K562 (cell line): ENCODE data around the gene TRIM31. TPM values are rescaled to one million over a fixed set of nuclear protein-coding genes. Genes with fewer than 3 reads are reported as not detected.

Source experiments
- BHLHE40 ChIP-seq: IDR thresholded peaks from 2 replicates; pipeline ENCODE4 v1.6.1; 2011; ENCODE audit warnings: low read length, improper control_type of control experiment
- KAT7 ChIP-seq: sonication (generic); formaldehyde crosslinking; IDR thresholded peaks from 2 replicates; pipeline ENCODE4 v1.8.0; 2022; ENCODE audit warnings: missing genetic modification reagents, mild to moderate bottlenecking, borderline replicate concordance
- MYC ChIP-seq, 2 experiments: fragments of 250-450 bp in 1 of 2; sonication (Bioruptor Pico) in 1 of 2; IDR thresholded peaks; 2 replicates each; pipeline versions ENCODE4 v1.5.1 to v1.6.1; 2012 to 2021; ENCODE audit warnings: low read depth in 2 of 2, borderline replicate concordance in 1 of 2, improper control_type of control experiment in 1 of 2, low read length in 1 of 2, mild to moderate bottlenecking in 1 of 2, moderate library complexity in 1 of 2
- SIN3A ChIP-seq, 2 experiments: fragments of 150-350 bp in 1 of 2; IDR thresholded peaks; 2 replicates each; pipeline ENCODE4 v1.6.1; 2011 to 2016; ENCODE audit warnings: borderline replicate concordance in 2 of 2, low read depth in 2 of 2, low read length in 2 of 2, mild to moderate bottlenecking in 2 of 2, moderate library complexity in 2 of 2; ENCODE audit not compliant: control insufficient read depth in 1 of 2
- SMAD3 ChIP-seq: fragments of 450-650 bp; formaldehyde crosslinking; conservative IDR thresholded peaks from 2 replicates; pipeline ENCODE4 v1.4.0; 2020; ENCODE audit warnings: mild to moderate bottlenecking
- SOX6 ChIP-seq: fragments of 450-650 bp; IDR thresholded peaks from 2 replicates; pipeline ENCODE4 v1.6.1; 2014; ENCODE audit warnings: mild to moderate bottlenecking
- U2AF2 ChIP-seq: fragments of 200-400 bp; formaldehyde crosslinking; optimal IDR thresholded peaks from 2 replicates; pipeline ENCODE3; 2017; ENCODE audit warnings: low read depth, mild to moderate bottlenecking, low read length
- ZBTB17 ChIP-seq: fragments of 450-650 bp; formaldehyde crosslinking; IDR thresholded peaks from 2 replicates; pipeline ENCODE4 v1.4.0; 2020; ENCODE audit warnings: mild to moderate bottlenecking
- ZNF239 ChIP-seq: fragments of 250-450 bp; sonication (Bioruptor Pico); IDR thresholded peaks from 2 replicates; pipeline ENCODE4 v1.4.0; 2020; ENCODE audit warnings: mild to moderate bottlenecking
- ZNF347 ChIP-seq: fragments of 450-650 bp; formaldehyde crosslinking; IDR thresholded peaks from 2 replicates; pipeline ENCODE4 v1.4.0; 2020; ENCODE audit warnings: low read depth, mild to moderate bottlenecking, moderate library complexity
- ZNF764 ChIP-seq: fragments of 250-450 bp; sonication (Bioruptor Pico); IDR thresholded peaks from 2 replicates; pipeline ENCODE4 v1.4.0; 2020; ENCODE audit warnings: low read depth, mild to moderate bottlenecking, moderate library complexity
- polyA plus RNA-seq, 8 experiments: library from polyadenylated mRNA; depleted of rRNA in 4 of 8; stranded (reverse) in 5 of 8; unstranded in 3 of 8; fragments of >200 nt; fragmentation: Nextera tagmentation in 2 of 8; fragmentation: Illumina TruSeq in 1 of 8; extraction: Ambion mirVana in 2 of 8; extraction: Trizol in 1 of 8; gene quantifications; 2 replicates each; pipeline versions ENCODE4 v1.2.1 to v1.2.3, GENCODE V29; 2011 to 2014; ENCODE audit warnings: inconsistent platforms in 1 of 8, missing spikeins in 1 of 8
- total RNA-seq, 7 experiments: library from RNA; depleted of rRNA in 6 of 7; stranded (reverse); fragments of >200 nt in 6 of 7; fragmentation: Illumina TruSeq in 2 of 7; extraction: Trizol in 2 of 7; gene quantifications; 2 replicates each; pipeline versions ENCODE4 v1.2.1 to v1.2.3, GENCODE V29; 2011 to 2021; ENCODE audit warnings: low replicate concordance in 1 of 7
- TF ChIP-seq, protein P1 (sequence below): fragments of 250-450 bp; sonication (Bioruptor Pico); IDR thresholded peaks from 2 replicates; pipeline ENCODE4 v1.5.0; 2021
- TF ChIP-seq, protein P2 (sequence below): fragments of 200-800 bp; sonication (Bioruptor generic); IDR thresholded peaks from 2 replicates; pipeline ENCODE4 v1.6.1; 2017; ENCODE audit warnings: missing genetic modification characterization, missing compliant biosample characterization
- TF ChIP-seq, protein P3 (sequence below): fragments of 450-650 bp; formaldehyde crosslinking; conservative IDR thresholded peaks from 2 replicates; pipeline ENCODE4 v1.4.0; 2022; ENCODE audit warnings: mild to moderate bottlenecking, missing genetic modification characterization
- TF ChIP-seq, protein P4 (sequence below): fragments of 450-650 bp; IDR thresholded peaks from 2 replicates; pipeline ENCODE4 v1.6.1; 2016; ENCODE audit warnings: missing biosample characterization, missing genetic modification characterization
- TF ChIP-seq, protein P5 (sequence below), 3 experiments: IDR thresholded peaks in 2 of 3; conservative IDR thresholded peaks in 1 of 3; 2 replicates each; pipeline ENCODE4 v1.5.1; 2011 to 2012; ENCODE audit warnings: low read length in 3 of 3, mild to moderate bottlenecking in 3 of 3, control low read depth in 2 of 3, improper control_type of control experiment in 1 of 3, inconsistent platforms in 1 of 3, low read depth in 1 of 3, mixed read lengths in 1 of 3, moderate library complexity in 1 of 3; ENCODE audit not compliant: insufficient read depth in 2 of 3
- TF ChIP-seq, protein P6 (sequence below): sonication (generic); formaldehyde crosslinking; IDR thresholded peaks from 2 replicates; pipeline ENCODE4 v1.8.0; 2022; ENCODE audit warnings: missing genetic modification reagents, mild to moderate bottlenecking, moderate library complexity, borderline replicate concordance

TRIM31 gene
- total and polyA plus RNA-seq, 9 of the 15 experiments (the other 6 are each of a cell fraction or from before 2014, with no cell fraction given) = not detected

DNA sequence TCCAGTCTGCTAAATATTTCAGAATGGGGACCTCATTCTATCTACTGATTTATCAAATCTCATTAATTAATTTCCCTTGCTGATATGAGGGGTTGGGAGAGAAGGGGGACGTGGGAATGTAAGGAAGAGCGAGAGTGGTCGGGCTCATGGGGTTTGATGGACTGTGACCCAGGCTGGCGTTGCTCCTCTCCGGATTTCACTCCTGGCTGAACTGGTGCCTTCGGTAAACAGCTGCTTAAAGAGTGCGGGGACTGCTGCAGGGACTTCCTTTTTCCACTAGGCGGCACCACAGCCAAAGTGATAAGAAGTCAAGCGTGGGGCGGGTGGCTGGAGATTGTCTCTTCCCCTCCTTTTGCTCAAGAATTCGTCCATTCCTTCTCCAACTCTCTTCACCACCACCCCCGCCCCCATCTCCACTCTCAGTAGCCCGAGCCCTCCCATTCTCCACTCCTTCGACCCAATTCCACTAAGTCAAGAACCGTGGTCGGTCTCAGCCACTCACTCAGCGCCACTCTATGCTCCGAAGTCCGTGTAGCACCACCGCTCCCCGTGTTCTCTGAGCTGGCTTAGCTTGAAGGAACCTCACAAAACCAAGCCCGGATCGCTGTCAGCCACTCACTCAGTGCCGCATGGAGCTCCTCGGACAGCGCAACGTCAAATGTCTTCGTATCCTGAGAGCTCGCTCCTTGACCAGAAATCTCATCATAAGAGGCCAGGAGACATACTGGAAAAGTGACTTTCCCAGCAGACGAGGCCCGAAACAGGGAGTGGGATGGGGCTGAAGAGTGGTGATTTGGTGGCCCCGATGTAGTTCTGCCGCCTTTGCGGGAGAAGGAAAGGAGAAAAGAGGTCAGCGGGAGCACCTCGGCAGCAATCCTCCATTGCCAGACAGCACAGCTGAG, 9.7 kb downstream of the TRIM31 start (continued):
- TF ChIP-seq, protein P1, sequence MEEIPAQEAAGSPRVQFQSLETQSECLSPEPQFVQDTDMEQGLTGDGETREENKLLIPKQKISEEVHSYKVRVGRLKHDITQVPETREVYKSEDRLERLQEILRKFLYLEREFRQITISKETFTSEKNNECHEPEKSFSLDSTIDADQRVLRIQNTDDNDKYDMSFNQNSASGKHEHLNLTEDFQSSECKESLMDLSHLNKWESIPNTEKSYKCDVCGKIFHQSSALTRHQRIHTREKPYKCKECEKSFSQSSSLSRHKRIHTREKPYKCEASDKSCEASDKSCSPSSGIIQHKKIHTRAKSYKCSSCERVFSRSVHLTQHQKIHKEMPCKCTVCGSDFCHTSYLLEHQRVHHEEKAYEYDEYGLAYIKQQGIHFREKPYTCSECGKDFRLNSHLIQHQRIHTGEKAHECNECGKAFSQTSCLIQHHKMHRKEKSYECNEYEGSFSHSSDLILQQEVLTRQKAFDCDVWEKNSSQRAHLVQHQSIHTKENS (CRISPR knock-in tag) = no peak
- TF ChIP-seq, protein P2, sequence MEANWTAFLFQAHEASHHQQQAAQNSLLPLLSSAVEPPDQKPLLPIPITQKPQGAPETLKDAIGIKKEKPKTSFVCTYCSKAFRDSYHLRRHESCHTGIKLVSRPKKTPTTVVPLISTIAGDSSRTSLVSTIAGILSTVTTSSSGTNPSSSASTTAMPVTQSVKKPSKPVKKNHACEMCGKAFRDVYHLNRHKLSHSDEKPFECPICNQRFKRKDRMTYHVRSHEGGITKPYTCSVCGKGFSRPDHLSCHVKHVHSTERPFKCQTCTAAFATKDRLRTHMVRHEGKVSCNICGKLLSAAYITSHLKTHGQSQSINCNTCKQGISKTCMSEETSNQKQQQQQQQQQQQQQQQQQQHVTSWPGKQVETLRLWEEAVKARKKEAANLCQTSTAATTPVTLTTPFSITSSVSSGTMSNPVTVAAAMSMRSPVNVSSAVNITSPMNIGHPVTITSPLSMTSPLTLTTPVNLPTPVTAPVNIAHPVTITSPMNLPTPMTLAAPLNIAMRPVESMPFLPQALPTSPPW (CRISPR knock-in tag) = peak; percentile 65; the same call in 1 of the 2 replicates
- TF ChIP-seq, protein P3, sequence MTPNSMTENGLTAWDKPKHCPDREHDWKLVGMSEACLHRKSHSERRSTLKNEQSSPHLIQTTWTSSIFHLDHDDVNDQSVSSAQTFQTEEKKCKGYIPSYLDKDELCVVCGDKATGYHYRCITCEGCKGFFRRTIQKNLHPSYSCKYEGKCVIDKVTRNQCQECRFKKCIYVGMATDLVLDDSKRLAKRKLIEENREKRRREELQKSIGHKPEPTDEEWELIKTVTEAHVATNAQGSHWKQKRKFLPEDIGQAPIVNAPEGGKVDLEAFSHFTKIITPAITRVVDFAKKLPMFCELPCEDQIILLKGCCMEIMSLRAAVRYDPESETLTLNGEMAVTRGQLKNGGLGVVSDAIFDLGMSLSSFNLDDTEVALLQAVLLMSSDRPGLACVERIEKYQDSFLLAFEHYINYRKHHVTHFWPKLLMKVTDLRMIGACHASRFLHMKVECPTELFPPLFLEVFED (CRISPR knock-in tag) = 0 out of 2 replicates have a peak, but pooled peaks have one; percentile 64
- TF ChIP-seq ZBTB17 = no peak
- no peak for TF ChIP-seq ZNF764 (CRISPR knock-in tag)
- no peak for TF ChIP-seq SMAD3 (CRISPR knock-in tag)
- peak; percentile 36; the same call in 1 of the 2 replicates for TF ChIP-seq MYC (IDR thresholded peaks at IDR 0.05; ENCODE audit: low read depth, low read length)
- TF ChIP-seq MYC (CRISPR knock-in tag; IDR thresholded peaks at IDR 0.05; ENCODE audit: borderline replicate concordance, low read depth) = no peak
- no peak for TF ChIP-seq KAT7 (CRISPR knock-in tag)
- no peak for TF ChIP-seq U2AF2
- no peak for TF ChIP-seq ZNF239 (CRISPR knock-in tag)
- TF ChIP-seq, protein P4, sequence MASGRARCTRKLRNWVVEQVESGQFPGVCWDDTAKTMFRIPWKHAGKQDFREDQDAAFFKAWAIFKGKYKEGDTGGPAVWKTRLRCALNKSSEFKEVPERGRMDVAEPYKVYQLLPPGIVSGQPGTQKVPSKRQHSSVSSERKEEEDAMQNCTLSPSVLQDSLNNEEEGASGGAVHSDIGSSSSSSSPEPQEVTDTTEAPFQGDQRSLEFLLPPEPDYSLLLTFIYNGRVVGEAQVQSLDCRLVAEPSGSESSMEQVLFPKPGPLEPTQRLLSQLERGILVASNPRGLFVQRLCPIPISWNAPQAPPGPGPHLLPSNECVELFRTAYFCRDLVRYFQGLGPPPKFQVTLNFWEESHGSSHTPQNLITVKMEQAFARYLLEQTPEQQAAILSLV (tag) = no peak
- no peak for TF ChIP-seq SIN3A (IDR thresholded peaks at IDR 0.05; ENCODE audit: borderline replicate concordance in 2 of 2, control insufficient read depth in 1 of 2, low read depth in 2 of 2, low read length in 2 of 2)
- peak; percentile 29; the same call in 1 of the 2 replicates for TF ChIP-seq SOX6
- TF ChIP-seq ZNF347 (CRISPR knock-in tag) = no peak
- TF ChIP-seq, protein P5, sequence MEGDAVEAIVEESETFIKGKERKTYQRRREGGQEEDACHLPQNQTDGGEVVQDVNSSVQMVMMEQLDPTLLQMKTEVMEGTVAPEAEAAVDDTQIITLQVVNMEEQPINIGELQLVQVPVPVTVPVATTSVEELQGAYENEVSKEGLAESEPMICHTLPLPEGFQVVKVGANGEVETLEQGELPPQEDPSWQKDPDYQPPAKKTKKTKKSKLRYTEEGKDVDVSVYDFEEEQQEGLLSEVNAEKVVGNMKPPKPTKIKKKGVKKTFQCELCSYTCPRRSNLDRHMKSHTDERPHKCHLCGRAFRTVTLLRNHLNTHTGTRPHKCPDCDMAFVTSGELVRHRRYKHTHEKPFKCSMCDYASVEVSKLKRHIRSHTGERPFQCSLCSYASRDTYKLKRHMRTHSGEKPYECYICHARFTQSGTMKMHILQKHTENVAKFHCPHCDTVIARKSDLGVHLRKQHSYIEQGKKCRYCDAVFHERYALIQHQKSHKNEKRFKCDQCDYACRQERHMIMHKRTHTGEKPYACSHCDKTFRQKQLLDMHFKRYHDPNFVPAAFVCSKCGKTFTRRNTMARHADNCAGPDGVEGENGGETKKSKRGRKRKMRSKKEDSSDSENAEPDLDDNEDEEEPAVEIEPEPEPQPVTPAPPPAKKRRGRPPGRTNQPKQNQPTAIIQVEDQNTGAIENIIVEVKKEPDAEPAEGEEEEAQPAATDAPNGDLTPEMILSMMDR (IDR thresholded peaks at IDR 0.05 in 2 of 3, conservative IDR thresholded peaks at IDR 0.05 in 1 of 3; ENCODE audit: insufficient read depth in 2 of 3, low read depth in 1 of 3, low read length in 3 of 3) = peak; percentile 96 to 98 (median 98)
- no peak for TF ChIP-seq BHLHE40
- TF ChIP-seq, protein P6, sequence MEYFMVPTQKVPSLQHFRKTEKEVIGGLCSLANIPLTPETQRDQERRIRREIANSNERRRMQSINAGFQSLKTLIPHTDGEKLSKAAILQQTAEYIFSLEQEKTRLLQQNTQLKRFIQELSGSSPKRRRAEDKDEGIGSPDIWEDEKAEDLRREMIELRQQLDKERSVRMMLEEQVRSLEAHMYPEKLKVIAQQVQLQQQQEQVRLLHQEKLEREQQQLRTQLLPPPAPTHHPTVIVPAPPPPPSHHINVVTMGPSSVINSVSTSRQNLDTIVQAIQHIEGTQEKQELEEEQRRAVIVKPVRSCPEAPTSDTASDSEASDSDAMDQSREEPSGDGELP (CRISPR knock-in tag) = peak; percentile 94
